HEK293T (cell line): ENCODE data around the gene PSMC5.
A peak's percentile ranks its signal among the peaks of the same experiment; 100 is the strongest.

Experiments
- CTCF ChIA-PET: fragments of 350-600 bp; formaldehyde crosslinking; extraction: SDS; loops from one replicate; lab custom pipeline; 2021; ENCODE audit warnings: antibody characterized with exemption, inconsistent platforms; lab: Yijun Ruan, JAX
- POLR2A ChIA-PET: fragments of 350-600 bp; formaldehyde crosslinking; extraction: SDS; loops from one replicate; lab custom pipeline; 2020; ENCODE audit warnings: antibody characterized with exemption, inconsistent platforms; lab: Yijun Ruan, JAX
- DNase-seq: peaks from one replicate; pipeline ENCODE4 v3.0.0; 2012; ENCODE audit warnings: mixed read lengths; ENCODE audit errors: extremely low spot score
- ARNT ChIP-seq: fragments of 450-650 bp; IDR thresholded peaks from 2 replicates; pipeline ENCODE4 v1.6.1; 2017; ENCODE audit warnings: mild to moderate bottlenecking
- BHLHE40 ChIP-seq: fragments of 450-650 bp; IDR thresholded peaks from 2 replicates; pipeline ENCODE4 v1.6.1; 2016; ENCODE audit warnings: mild to moderate bottlenecking, moderate library complexity, borderline replicate concordance
- CTBP1 ChIP-seq: fragments of 450-650 bp; IDR thresholded peaks from 2 replicates; pipeline ENCODE4 v1.6.1; 2016; ENCODE audit warnings: borderline replicate concordance
- ELF4 ChIP-seq: fragments of 450-650 bp; IDR thresholded peaks from 2 replicates; pipeline ENCODE4 v1.6.1; 2017; ENCODE audit warnings: antibody characterized with exemption
- FOXA1 ChIP-seq: fragments of 450-650 bp; IDR thresholded peaks from 2 replicates; pipeline ENCODE4 v1.6.1; 2016; ENCODE audit warnings: mild to moderate bottlenecking
- FOXK2 ChIP-seq: fragments of 450-650 bp; IDR thresholded peaks from 2 replicates; pipeline ENCODE4 v1.6.1; 2016; ENCODE audit warnings: mild to moderate bottlenecking
- FOXM1 ChIP-seq: fragments of 450-650 bp; IDR thresholded peaks from 2 replicates; pipeline ENCODE4 v1.6.1; 2017; ENCODE audit warnings: mild to moderate bottlenecking, borderline replicate concordance
- HDGF ChIP-seq: fragments of 450-650 bp; IDR thresholded peaks from 2 replicates; pipeline ENCODE4 v1.6.1; 2017; ENCODE audit warnings: antibody characterized with exemption, borderline replicate concordance
- L3MBTL2 ChIP-seq: fragments of 450-650 bp; conservative IDR thresholded peaks from 2 replicates; pipeline ENCODE4 v1.6.1; 2016; ENCODE audit warnings: mild to moderate bottlenecking
- LEF1 ChIP-seq: fragments of 450-650 bp; IDR thresholded peaks from 2 replicates; pipeline ENCODE4 v1.6.1; 2017; ENCODE audit warnings: mild to moderate bottlenecking, borderline replicate concordance
- NFRKB ChIP-seq: fragments of 450-650 bp; IDR thresholded peaks from 2 replicates; pipeline ENCODE4 v1.6.1; 2016; ENCODE audit warnings: mild to moderate bottlenecking, moderate library complexity
- SP1 ChIP-seq: fragments of 450-650 bp; IDR thresholded peaks from 2 replicates; pipeline ENCODE4 v1.6.1; 2017
- SUZ12 ChIP-seq: fragments of 450-650 bp; IDR thresholded peaks from 2 replicates; pipeline ENCODE4 v1.6.1; 2016; ENCODE audit warnings: mild to moderate bottlenecking
- TARDBP ChIP-seq: fragments of 450-650 bp; IDR thresholded peaks from 2 replicates; pipeline ENCODE4 v1.6.1; 2016
- ZNF384 ChIP-seq: fragments of 450-650 bp; IDR thresholded peaks from 2 replicates; pipeline ENCODE4 v1.6.1; 2016
- TF ChIP-seq, protein P1 (sequence below): fragments of 450-650 bp; IDR thresholded peaks from 2 replicates; pipeline ENCODE4 v1.6.1; 2016

PSMC5 gene

GRCh38 chr17:63834431-63835166, 7.4 kb downstream of the PSMC5 start:
- CTCF ChIA-PET = interaction anchor here (0.7 to 1.7 kb wide), 5 partner anchors 8 to 256 kb away, joined by 3 to 7 read pairs (median 4); partner anchors contain the start of gene SMARCD2
- POLR2A ChIA-PET = interaction anchor here (1.3 to 1.9 kb wide), 3 partner anchors 8 to 61 kb away, joined by 5 to 7 read pairs (median 5); partner anchors contain the start of genes CCDC47, DDX42 and PSMC5
- DNase-seq = peak; percentile 84
- no peak for TF ChIP-seq FOXA1
- TF ChIP-seq SUZ12 = no peak
- no peak for TF ChIP-seq L3MBTL2
- no peak for TF ChIP-seq SP1
- TF ChIP-seq, protein P1, sequence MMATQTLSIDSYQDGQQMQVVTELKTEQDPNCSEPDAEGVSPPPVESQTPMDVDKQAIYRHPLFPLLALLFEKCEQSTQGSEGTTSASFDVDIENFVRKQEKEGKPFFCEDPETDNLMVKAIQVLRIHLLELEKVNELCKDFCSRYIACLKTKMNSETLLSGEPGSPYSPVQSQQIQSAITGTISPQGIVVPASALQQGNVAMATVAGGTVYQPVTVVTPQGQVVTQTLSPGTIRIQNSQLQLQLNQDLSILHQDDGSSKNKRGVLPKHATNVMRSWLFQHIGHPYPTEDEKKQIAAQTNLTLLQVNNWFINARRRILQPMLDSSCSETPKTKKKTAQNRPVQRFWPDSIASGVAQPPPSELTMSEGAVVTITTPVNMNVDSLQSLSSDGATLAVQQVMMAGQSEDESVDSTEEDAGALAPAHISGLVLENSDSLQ = no peak

- ChIA-PET POLR2A (interaction anchor here (1.3 to 1.5 kb wide), 2 partner anchors 9 to 62 kb away, joined by 5 read pairs; partner anchors contain the start of genes CCDC47, DDX42 and PSMC5), CTCF (interaction anchor here (0.9 to 1.7 kb wide), 2 partner anchors 8 to 9 kb away, joined by 3 to 5 read pairs; partner anchors contain the start of gene SMARCD2)
- no peak for TF ChIP-seq NFRKB
- TF ChIP-seq FOXM1 = no peak
- TF ChIP-seq SUZ12 = no peak
- no peak for TF ChIP-seq CTBP1
- no peak for TF ChIP-seq LEF1
- TF ChIP-seq FOXK2 = no peak
- TF ChIP-seq TARDBP = no peak
- no peak for TF ChIP-seq L3MBTL2
- TF ChIP-seq SP1 = no peak
- TF ChIP-seq ZNF384 = no peak
- TF ChIP-seq ARNT = no peak
- TF ChIP-seq FOXA1 = no peak
- TF ChIP-seq, protein P1 = no peak
- no peak for TF ChIP-seq ELF4
- no peak for TF ChIP-seq BHLHE40
- TF ChIP-seq HDGF = no peak
- no peak for DNase-seq
Measured at GRCh38 chr17:63835167-63835720, 8.0 kb downstream of the PSMC5 start.

- CTCF ChIA-PET = no interaction called here
- no peak for DNase-seq
- TF ChIP-seq ARNT (no peak), FOXK2 (no peak), FOXA1 (no peak), LEF1 (no peak)
- TF ChIP-seq, protein P1 = no peak
- POLR2A ChIA-PET = interaction anchor here (1.2 to 9.1 kb wide), 2 partner anchors 10 to 63 kb away, joined by 3 to 67 read pairs; partner anchors contain the start of genes CCDC47, DDX42, FTSJ3 and PSMC5
Measured at GRCh38 chr17:63836811-63837210, 9.6 kb downstream of the PSMC5 start.

DNA sequence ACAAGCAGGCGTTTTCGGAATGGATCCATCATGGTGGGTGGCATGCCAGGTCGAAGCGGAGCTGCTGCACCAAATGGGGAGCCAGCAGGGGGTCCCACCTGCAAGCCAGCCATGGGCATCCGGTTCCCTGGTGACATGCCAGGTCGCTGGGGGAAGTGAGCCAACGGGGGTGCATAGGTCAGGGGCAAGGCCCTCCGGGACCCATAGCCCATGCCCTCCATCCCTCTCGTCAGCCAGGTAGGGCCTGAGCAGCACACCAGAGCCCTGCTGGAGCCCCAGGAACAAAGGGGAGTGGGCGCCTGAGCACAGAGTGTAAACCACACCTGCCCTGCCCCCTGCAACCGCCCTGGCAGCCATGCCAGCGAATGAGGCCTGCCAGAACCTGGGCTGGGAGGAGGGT, 10.2 kb downstream of the PSMC5 start:
- no peak for DNase-seq
- CTCF ChIA-PET = no interaction called here
- TF ChIP-seq FOXM1 (no peak), L3MBTL2 (no peak), HDGF (no peak), FOXA1 (no peak), SUZ12 (no peak), ZNF384 (no peak), BHLHE40 (no peak), FOXK2 (no peak), ARNT (no peak), TARDBP (no peak), LEF1 (no peak)
- POLR2A ChIA-PET = interaction anchor here (1.2 to 9.1 kb wide), 2 partner anchors 11 to 64 kb away, joined by 3 to 67 read pairs; partner anchors contain the start of genes CCDC47, DDX42, FTSJ3 and PSMC5

DNA sequence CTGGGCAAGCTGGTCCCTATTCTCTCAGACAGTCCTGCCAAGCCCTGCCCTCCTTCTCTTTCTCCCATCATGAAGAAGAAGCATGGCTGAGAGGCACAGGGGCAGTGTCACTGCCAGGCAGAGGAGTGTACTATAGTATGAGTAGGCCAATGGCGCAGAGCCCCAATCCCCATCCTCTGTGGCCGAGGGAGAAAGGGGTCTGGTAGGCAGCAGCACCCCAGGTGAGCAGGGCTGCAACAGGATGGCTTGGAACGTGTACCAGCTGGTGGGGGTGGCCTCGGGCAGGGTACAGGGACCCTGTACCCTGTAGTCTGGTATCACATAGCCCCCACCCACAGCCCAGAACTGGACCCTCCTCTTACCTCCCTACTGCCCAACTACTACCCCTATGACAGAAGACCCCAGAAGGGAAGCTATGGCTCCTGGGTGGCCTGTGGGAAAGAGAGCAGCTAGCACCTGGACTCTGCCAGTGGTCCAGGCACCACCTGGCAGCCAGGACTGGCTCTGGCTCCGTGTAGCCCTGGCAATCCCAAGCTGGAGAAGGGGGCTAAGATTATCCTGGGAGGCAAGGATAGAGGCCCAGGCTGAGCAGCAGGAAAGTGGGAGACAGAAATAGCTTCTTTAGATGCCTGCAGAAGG, 10.8 kb downstream of the PSMC5 start:
- ChIA-PET CTCF (no interaction called here), POLR2A (interaction anchor here (1.2 to 9.1 kb wide), 3 partner anchors 11 to 64 kb away, joined by 3 to 67 read pairs (median 7); partner anchors contain the start of genes CCDC47, DDX42, FTSJ3 and PSMC5)
- TF ChIP-seq FOXA1 (no peak), TARDBP (no peak), ELF4 (no peak), FOXM1 (no peak), HDGF (no peak)
- DNase-seq = no peak
